ENCODE data around the gene FAM237A.

FAM237A gene

DNA sequence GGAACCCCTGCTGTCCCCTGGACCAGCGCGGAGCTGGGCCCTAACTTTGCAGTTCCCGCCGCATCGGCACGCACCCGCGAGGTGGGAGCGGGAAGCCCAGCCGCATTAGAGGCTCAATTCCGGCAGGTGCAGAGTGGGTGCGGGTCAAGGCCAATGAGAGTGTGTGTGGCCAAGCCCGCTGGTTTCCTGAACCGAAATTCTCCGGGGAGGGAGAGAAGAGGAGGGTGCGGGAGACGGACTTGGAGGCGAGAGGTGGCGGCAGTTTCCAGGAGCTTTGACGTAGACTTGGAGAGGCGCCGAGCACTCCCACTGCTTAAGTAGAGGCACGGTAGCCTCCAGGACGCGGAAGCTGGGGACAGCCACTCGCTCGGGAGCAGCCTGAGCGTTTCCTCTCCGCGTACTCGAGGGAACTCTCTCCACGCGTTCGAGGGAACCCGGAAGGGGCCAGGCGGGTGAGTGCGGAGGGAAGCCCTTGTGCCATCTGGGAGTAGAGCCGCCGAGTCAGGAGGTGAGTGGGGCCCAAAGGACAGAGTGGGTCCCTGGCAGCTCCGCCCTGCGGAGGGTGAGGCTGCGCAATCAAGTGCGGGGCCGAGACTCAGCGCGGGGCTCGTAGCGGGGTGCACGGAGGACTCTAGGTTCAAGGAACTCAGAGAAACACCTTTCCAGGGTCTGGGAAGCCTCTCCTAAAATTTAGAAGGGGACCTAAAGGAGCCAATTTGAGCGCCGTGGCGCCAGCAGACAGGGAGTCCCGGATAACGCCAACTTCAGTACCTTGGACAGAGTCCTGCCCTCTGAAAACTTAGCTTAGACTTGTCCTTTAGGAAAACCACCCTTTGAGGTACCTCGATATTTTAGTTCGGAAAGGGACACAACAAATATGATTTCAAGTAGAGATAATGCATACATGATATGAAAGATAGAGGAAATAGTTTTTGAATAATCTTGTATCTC is at the start of gene FAM237A:
Gene FAM237A (plus strand): TSS at position 413 of the 951 bp plus-strand sequence. CDS start 1,750 bp downstream, outside the sequence.
- peak; percentile 19 for DNase-seq (ENCODE audit: low read depth)
- H3K4me3 ChIP-seq (ENCODE audit: low read length): peak within 1 kb of the TSS; percentile 12
- TF ChIP-seq, protein P1, sequence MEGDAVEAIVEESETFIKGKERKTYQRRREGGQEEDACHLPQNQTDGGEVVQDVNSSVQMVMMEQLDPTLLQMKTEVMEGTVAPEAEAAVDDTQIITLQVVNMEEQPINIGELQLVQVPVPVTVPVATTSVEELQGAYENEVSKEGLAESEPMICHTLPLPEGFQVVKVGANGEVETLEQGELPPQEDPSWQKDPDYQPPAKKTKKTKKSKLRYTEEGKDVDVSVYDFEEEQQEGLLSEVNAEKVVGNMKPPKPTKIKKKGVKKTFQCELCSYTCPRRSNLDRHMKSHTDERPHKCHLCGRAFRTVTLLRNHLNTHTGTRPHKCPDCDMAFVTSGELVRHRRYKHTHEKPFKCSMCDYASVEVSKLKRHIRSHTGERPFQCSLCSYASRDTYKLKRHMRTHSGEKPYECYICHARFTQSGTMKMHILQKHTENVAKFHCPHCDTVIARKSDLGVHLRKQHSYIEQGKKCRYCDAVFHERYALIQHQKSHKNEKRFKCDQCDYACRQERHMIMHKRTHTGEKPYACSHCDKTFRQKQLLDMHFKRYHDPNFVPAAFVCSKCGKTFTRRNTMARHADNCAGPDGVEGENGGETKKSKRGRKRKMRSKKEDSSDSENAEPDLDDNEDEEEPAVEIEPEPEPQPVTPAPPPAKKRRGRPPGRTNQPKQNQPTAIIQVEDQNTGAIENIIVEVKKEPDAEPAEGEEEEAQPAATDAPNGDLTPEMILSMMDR (conservative IDR thresholded peaks at IDR 0.05; ENCODE audit: low read depth, low read length): no peak

DNA sequence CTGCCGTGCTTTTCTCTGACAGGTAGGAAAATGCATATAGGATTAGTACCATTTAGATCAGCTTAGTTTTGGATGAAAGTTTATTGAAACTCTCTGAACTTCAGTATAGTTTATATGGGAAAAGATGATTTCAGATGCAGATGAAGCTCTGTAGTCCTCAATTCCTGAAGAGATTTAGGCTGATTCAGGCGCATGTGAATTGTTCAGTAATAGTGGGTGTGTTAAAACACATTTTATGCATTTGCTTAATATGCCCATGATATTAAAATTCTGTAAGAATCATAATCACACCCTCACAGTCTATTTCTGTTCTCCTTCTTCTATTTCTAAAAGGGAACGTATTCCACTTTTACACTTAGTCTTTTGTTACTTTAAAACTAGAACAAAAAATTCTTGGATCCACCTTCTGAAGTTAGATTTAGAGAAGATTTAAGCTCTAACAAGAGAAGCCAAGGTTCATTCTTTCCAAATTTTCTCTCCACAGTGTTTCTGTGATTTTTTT is 44.5 kb upstream of the FAM237A start:
- TF ChIP-seq, protein P1 (conservative IDR thresholded peaks at IDR 0.05; ENCODE audit: low read depth, low read length): no peak
- DNase-seq (ENCODE audit: low read depth): no peak
- no peak overlapping the region for H3K4me3 ChIP-seq (ENCODE audit: low read length)

DNA sequence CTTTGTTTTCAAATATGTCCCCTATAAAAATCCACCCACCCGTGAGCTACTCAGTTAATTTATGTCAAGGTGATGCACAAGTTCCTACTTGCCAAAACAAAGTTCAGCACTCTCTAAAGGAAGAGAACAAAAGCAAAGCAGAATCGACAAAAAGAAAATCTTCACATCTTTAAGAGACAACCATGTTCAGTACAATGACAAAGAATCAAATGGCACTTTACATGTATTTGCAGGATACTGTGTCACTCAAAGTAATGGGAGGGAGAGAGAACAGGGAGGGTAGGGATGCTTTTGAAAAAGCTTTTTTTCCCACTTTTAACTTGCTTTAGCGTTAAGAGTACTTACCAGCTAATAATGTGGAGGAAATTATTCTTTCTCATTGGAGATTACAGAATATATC is 39.0 kb upstream of the FAM237A start:
- no peak for DNase-seq (ENCODE audit: low read depth)
- no peak overlapping the region for H3K4me3 ChIP-seq (ENCODE audit: low read length)
- TF ChIP-seq, protein P1 (conservative IDR thresholded peaks at IDR 0.05; ENCODE audit: low read depth, low read length): no peak

DNA sequence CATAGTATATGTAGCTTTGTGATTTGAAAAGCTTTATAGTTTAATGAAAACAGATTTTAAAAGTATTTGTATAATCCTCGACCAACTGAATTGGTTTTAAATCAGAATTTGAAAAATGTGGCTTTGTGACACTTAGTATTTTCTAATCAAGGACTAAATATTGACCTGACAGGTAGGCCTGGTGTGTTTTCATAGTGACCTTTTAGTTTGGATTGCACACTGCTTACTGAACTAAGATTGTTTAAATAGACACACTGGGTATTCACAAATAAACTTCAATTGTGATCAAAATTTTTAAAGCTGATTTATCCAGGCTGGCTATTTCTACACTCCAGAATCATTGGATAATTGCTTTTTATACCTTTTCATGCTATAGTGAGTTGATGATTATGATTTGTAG is 31.8 kb upstream of the FAM237A start:
- DNase-seq (ENCODE audit: low read depth): no peak
- TF ChIP-seq, protein P1 (conservative IDR thresholded peaks at IDR 0.05; ENCODE audit: low read depth, low read length): no peak
- no peak overlapping the region for H3K4me3 ChIP-seq (ENCODE audit: low read length)

DNA sequence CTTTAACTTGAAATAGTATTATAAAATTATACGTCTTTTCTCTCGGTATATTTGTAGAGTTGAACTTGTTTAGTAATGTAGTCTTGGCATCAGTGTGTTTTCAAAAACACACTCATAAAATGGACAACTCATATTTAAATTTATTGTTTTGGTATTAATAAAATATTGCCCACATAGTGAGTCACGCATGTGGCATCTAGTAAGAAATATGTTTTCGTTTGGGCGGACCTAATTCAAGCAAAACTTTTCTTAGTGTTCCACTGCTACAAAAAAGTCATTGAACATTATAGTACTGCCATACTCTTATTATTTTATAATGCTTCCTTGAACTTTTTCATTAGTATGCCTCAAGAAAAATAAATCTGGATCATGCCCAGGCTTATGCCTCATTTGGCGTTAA is 31.1 kb upstream of the FAM237A start:
- TF ChIP-seq, protein P1 (conservative IDR thresholded peaks at IDR 0.05; ENCODE audit: low read depth, low read length): no peak
- no peak overlapping the region for H3K4me3 ChIP-seq (ENCODE audit: low read length)
- no peak for DNase-seq (ENCODE audit: low read depth)

DNA sequence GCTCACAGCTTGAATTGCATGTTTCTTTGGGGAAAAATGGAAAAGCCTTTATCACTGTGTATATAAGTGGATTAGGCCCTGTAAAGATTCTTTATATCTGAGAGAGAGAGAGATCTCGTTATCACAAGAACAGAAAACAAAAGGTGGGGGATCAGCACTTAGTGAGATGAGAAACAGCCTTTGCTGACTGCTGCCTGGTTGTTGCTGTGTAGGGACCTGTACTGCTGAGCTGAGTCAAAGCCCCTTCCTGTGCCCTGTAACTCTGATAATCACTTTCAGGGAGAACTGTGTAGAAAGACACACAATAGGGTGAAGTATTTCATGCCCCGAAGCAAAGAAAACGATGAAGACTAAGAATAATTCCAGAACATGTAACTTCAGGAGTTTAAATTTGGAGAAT is 30.6 kb upstream of the FAM237A start:
- TF ChIP-seq, protein P1 (conservative IDR thresholded peaks at IDR 0.05; ENCODE audit: low read depth, low read length): no peak
- H3K4me3 ChIP-seq (ENCODE audit: low read length): no peak overlapping the region
- DNase-seq (ENCODE audit: low read depth): no peak

DNA sequence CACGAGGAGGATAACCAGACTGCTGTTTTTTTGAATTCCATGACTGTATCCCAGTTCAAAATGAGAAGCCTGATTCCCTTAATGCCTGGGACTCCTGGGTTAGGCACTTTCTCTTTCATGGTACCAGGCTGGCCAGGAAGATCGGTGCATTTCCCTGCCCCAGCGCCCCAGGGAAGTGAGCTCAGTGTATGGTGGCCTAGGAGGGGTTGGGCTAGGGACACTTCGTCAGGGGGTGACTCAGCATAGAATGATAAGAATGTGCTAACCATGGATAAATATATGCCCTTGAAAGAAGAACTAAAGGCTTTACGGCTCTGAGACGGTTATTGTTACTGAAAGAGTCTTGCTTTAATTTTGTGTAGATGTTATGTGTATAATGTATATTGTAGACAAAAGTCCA is 27.5 kb upstream of the FAM237A start:
- TF ChIP-seq, protein P1 (conservative IDR thresholded peaks at IDR 0.05; ENCODE audit: low read depth, low read length): no peak
- DNase-seq (ENCODE audit: low read depth): no peak
- no peak overlapping the region for H3K4me3 ChIP-seq (ENCODE audit: low read length)
